ENCODE measurements around the gene ALG3.

- no peak for TF ChIP-seq BHLHE40 (IDR thresholded peaks at IDR 0.05; ENCODE audit: low read depth, low read length)
- no peak for TF ChIP-seq CTCF (conservative IDR thresholded peaks at IDR 0.05; ENCODE audit: low read depth, low read length)
- TF ChIP-seq CHD1 (IDR thresholded peaks at IDR 0.05; ENCODE audit: low read depth, low read length) = no peak
- no peak for TF ChIP-seq POLR2A (IDR thresholded peaks at IDR 0.05; ENCODE audit: low read depth, low read length)
- no peak for TF ChIP-seq USF2 (IDR thresholded peaks at IDR 0.05; ENCODE audit: low read depth, low read length)
- no peak for TF ChIP-seq SMC3 (IDR thresholded peaks at IDR 0.05; ENCODE audit: low read depth, low read length)
- no peak for TF ChIP-seq CEBPB (IDR thresholded peaks at IDR 0.05; ENCODE audit: low read depth, low read length)
- TF ChIP-seq ELK1 (IDR thresholded peaks at IDR 0.05; ENCODE audit: borderline replicate concordance, low read depth, low read length) = no peak
- no peak for TF ChIP-seq RFX5 (IDR thresholded peaks at IDR 0.05; ENCODE audit: low read depth, low read length)
- TF ChIP-seq RAD21 (IDR thresholded peaks at IDR 0.05; ENCODE audit: low read length) = no peak
- no peak for TF ChIP-seq FOS (IDR thresholded peaks at IDR 0.05; ENCODE audit: low read depth, low read length)
- TF ChIP-seq MXI1 (IDR thresholded peaks at IDR 0.05; ENCODE audit: borderline replicate concordance, low read depth, low read length) = no peak
- no peak for TF ChIP-seq RCOR1 (IDR thresholded peaks at IDR 0.05; ENCODE audit: insufficient replicate concordance, low read length)
Observed at GRCh38 chr3:184258926-184259325, 10.2 kb upstream of the ALG3 start.
